PFSK-1 (cell line): ENCODE results near the gene ADGRB3.

Source experiments
- FOXP2 ChIP-seq: optimal IDR thresholded peaks from 2 replicates; pipeline ENCODE3; 2011; ENCODE audit warnings: borderline replicate concordance, control low read depth, inconsistent platforms; ENCODE audit not compliant: insufficient read depth; ENCODE audit errors: extremely low read length, extremely low read depth
- POLR2AphosphoS5 ChIP-seq: IDR thresholded peaks from 2 replicates; pipeline ENCODE4 v1.6.1; 2012; ENCODE audit warnings: low read depth, mild to moderate bottlenecking, control low read depth, low read length, moderate library complexity
- SIN3A ChIP-seq: IDR thresholded peaks from 2 replicates; pipeline ENCODE4 v1.6.1; 2012; ENCODE audit warnings: mild to moderate bottlenecking, low read length, moderate library complexity, borderline replicate concordance; ENCODE audit not compliant: insufficient read depth
- TAF1 ChIP-seq: IDR thresholded peaks from 2 replicates; pipeline ENCODE4 v1.6.1; 2012; ENCODE audit warnings: low read length, control low read depth, borderline replicate concordance; ENCODE audit not compliant: insufficient read depth
- TF ChIP-seq, protein P1 (sequence below), 2 experiments: IDR thresholded peaks; 2 replicates each; pipeline versions ENCODE4 v1.6.1 to v1.8.0; 2011 to 2012; ENCODE audit warnings: low read depth in 2 of 2, low read length in 2 of 2, control low read depth in 1 of 2, inconsistent platforms in 1 of 2, mild to moderate bottlenecking in 1 of 2, moderate library complexity in 1 of 2; ENCODE audit not compliant: insufficient read depth in 1 of 2

DNA sequence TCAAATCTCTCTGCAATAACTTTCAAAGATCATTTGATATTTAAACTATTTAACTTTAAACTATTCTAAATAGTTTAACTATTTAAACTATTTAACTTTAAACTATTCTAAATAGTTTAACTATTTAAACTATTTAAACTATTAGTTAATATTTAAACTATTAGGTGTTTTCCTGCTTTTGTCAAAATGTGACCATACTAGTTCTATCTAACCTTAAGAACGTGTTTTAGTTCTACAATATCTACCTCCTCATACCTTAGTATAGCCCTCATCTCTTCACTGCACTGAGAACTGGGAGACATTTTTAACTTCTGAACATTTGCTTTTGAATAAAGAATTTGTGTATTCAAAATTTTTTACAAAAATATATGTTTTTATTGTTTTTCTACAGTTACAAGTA, 429.1 kb downstream of the ADGRB3 start:
- TF ChIP-seq, protein P1, sequence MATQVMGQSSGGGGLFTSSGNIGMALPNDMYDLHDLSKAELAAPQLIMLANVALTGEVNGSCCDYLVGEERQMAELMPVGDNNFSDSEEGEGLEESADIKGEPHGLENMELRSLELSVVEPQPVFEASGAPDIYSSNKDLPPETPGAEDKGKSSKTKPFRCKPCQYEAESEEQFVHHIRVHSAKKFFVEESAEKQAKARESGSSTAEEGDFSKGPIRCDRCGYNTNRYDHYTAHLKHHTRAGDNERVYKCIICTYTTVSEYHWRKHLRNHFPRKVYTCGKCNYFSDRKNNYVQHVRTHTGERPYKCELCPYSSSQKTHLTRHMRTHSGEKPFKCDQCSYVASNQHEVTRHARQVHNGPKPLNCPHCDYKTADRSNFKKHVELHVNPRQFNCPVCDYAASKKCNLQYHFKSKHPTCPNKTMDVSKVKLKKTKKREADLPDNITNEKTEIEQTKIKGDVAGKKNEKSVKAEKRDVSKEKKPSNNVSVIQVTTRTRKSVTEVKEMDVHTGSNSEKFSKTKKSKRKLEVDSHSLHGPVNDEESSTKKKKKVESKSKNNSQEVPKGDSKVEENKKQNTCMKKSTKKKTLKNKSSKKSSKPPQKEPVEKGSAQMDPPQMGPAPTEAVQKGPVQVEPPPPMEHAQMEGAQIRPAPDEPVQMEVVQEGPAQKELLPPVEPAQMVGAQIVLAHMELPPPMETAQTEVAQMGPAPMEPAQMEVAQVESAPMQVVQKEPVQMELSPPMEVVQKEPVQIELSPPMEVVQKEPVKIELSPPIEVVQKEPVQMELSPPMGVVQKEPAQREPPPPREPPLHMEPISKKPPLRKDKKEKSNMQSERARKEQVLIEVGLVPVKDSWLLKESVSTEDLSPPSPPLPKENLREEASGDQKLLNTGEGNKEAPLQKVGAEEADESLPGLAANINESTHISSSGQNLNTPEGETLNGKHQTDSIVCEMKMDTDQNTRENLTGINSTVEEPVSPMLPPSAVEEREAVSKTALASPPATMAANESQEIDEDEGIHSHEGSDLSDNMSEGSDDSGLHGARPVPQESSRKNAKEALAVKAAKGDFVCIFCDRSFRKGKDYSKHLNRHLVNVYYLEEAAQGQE (IDR thresholded peaks at IDR 0.05; ENCODE audit: insufficient read depth in 1 of 2, low read depth in 2 of 2, low read length in 2 of 2) = no peak
- TF ChIP-seq SIN3A (no peak), POLR2AphosphoS5 (no peak), TAF1 (no peak), FOXP2 (no peak)
